Mononuclear cell (primary cell): ENCODE results near the gene PTPN1. TPM values are rescaled to one million over a fixed set of nuclear protein-coding genes. Genes with fewer than 3 reads are reported as not detected.

Experiments
- H3K27me3 ChIP-seq: 2 replicates; pipeline ENCODE4 v1.6.0; 2011; ENCODE audit warnings: low read length, control low read depth; ENCODE audit not compliant: insufficient read depth
- H3K4me1 ChIP-seq: 2 replicates; pipeline ENCODE4 v1.5.1; 2011; ENCODE audit warnings: mild to moderate bottlenecking, low read length, control low read depth; ENCODE audit not compliant: insufficient read depth
- H3K4me3 ChIP-seq: 2 replicates; pipeline ENCODE4 v1.5.1; 2011; ENCODE audit warnings: mild to moderate bottlenecking, low read length, moderate library complexity
- H3K9me3 ChIP-seq: 2 replicates; pipeline ENCODE4 v1.5.1; 2011; ENCODE audit warnings: low read depth, mild to moderate bottlenecking, control low read depth, low read length
- total RNA-seq: library from RNA; depleted of rRNA; stranded (reverse); fragments of >200 nt; gene quantifications from one replicate; pipeline ENCODE4 v1.2.3, GENCODE V29; 2012

The PTPN1 gene
- total RNA-seq, 1 donor: 86.0 TPM

DNA sequence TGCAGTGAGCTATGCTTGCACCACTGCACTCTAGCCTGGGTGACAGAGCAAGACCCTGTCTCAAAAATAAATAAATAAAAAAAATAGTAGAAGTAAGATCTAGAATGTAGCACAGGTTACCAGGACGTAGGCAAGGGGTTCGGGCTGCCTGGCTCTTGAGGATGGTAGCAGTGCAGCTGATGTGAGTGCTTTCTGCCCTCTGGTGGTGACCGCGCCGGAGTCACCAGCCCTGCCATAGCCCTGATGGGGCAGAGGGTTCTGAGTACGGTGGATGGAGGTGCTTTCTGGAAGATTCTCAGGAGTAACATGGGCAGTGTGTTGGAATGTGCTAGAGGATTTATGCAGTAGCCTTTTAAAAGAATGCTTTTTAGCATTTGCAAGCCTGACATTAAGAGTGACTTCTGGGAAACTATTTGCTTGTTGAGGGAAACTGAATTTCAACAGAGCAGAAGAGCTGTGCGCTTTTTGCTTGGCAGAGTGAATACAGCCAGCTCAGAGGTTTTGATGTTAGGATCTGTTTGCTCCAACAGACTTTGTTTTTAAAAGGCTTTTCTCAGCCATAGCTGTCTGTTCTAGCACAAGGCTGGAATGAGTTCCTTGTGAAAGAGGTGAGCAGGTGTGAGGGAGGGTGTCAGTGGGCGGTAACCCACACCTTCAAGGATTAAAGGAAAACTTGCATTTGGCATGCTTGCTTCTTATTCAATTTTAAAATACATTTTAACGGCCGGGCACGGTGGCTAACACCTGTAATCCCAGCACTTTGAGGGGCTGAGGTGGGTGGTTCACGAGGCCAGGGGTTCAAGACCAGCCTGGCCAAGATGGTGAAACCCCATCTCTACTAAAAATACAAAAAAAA, 65.9 kb downstream of the PTPN1 start:
- no peaks in the 10 kb centered on the region for H3K27me3 ChIP-seq
- H3K9me3 ChIP-seq: no peaks in the 10 kb centered on the region
- no peak overlapping the region for H3K4me3 ChIP-seq
- peaks cover 19% of the 10 kb centered on the region for H3K4me1 ChIP-seq

- H3K9me3 ChIP-seq: no peaks in the 10 kb centered on the region
- H3K4me3 ChIP-seq: no peak overlapping the region
- H3K27me3 ChIP-seq: no peaks in the 10 kb centered on the region
- H3K4me1 ChIP-seq: peaks cover 7% of the 10 kb centered on the region
Observed at GRCh38 chr20:50577175-50578018, 67.2 kb downstream of the PTPN1 start.

DNA sequence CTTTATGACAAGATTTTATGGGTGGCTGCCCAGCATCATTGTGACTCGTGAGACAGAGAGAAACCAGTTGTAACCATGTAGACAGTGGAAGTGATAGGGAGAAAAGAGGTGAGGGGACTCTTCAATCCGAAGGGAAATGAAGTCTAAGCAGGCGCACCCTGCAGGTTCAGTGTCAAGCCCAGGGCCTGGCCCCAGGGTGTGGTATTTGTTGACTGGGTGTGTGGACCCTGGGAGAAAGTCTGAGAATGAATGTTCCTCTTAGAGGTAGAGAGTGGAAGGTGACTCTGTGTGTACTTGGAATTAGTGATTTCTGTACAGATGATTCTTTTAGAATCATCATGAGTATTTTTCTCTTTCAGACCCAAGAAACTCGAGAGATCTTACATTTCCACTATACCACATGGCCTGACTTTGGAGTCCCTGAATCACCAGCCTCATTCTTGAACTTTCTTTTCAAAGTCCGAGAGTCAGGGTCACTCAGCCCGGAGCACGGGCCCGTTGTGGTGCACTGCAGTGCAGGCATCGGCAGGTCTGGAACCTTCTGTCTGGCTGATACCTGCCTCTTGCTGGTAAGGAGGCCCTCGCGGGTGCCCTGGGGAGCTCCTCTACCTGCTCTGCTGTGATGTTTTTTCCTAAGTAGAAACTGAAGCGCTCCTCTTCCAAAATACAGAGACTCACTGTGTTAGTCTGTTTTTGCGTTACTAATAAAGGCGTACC, 68.0 kb downstream of the PTPN1 start:
- Histone ChIP-seq H3K4me3 (no peak overlapping the region), H3K9me3 (no peaks in the 10 kb centered on the region), H3K4me1 (peaks cover 5% of the 10 kb centered on the region), H3K27me3 (no peaks in the 10 kb centered on the region)

GRCh38 chr20:50578778-50579165, 68.6 kb downstream of the PTPN1 start:
- H3K4me3 ChIP-seq: no peak overlapping the region
- H3K27me3 ChIP-seq: no peaks in the 10 kb centered on the region
- H3K4me1 ChIP-seq: peaks cover 5% of the 10 kb centered on the region
- no peaks in the 10 kb centered on the region for H3K9me3 ChIP-seq

DNA sequence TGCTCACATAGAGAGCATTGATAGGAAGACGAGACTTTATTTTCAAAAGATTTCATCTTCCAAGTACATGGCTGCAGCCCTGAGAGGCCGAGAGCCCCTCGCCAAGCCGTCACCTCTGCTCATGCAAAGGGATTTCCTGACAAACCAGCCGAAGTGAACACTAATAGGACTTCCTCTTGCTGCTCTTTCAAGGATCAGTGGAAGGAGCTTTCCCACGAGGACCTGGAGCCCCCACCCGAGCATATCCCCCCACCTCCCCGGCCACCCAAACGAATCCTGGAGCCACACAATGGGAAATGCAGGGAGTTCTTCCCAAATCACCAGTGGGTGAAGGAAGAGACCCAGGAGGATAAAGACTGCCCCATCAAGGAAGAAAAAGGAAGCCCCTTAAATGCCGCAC, 69.3 kb downstream of the PTPN1 start:
- no peak overlapping the region for H3K4me3 ChIP-seq
- H3K9me3 ChIP-seq: no peaks in the 10 kb centered on the region
- H3K27me3 ChIP-seq: no peaks in the 10 kb centered on the region
- peaks cover 5% of the 10 kb centered on the region for H3K4me1 ChIP-seq

GRCh38 chr20:50580016-50580747, 70.0 kb downstream of the PTPN1 start:
- H3K4me1 ChIP-seq: peaks cover 5% of the 10 kb centered on the region
- H3K4me3 ChIP-seq: no peak overlapping the region

GRCh38 chr20:50580842-50581544, 70.8 kb downstream of the PTPN1 start:
- H3K27me3 ChIP-seq: no peaks in the 10 kb centered on the region
- no peak overlapping the region for H3K4me3 ChIP-seq
- H3K4me1 ChIP-seq: peaks cover 5% of the 10 kb centered on the region

More at GRCh38 chr20:50580016-50580747, 70.0 kb downstream of the PTPN1 start:
- Histone ChIP-seq H3K9me3 (no peaks in the 10 kb centered on the region), H3K27me3 (no peaks in the 10 kb centered on the region)

DNA sequence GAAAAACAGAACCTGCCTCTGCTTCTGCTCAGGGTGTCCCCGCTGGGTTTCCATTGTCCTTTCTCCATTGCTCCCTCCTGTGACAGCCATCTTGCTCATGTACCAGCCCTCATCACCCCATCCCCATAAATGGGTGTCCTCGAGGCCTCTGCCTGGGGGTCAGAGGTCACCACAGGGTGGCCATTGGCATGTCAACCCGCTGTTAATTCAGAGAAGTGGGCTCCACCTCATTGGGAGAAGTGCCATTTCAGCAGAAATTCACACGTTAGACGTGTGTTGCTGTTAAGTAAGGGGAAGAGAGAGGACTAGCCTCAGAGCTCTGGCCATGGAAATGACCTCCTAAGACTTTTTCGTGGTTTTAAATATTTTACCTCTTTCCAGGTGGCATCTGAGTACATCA, 71.9 kb downstream of the PTPN1 start:
- H3K4me3 ChIP-seq: no peak overlapping the region
- no peaks in the 10 kb centered on the region for H3K9me3 ChIP-seq
- H3K4me1 ChIP-seq: peaks cover 5% of the 10 kb centered on the region
- no peaks in the 10 kb centered on the region for H3K27me3 ChIP-seq

More at GRCh38 chr20:50580842-50581544, 70.8 kb downstream of the PTPN1 start:
- H3K9me3 ChIP-seq: no peaks in the 10 kb centered on the region

DNA sequence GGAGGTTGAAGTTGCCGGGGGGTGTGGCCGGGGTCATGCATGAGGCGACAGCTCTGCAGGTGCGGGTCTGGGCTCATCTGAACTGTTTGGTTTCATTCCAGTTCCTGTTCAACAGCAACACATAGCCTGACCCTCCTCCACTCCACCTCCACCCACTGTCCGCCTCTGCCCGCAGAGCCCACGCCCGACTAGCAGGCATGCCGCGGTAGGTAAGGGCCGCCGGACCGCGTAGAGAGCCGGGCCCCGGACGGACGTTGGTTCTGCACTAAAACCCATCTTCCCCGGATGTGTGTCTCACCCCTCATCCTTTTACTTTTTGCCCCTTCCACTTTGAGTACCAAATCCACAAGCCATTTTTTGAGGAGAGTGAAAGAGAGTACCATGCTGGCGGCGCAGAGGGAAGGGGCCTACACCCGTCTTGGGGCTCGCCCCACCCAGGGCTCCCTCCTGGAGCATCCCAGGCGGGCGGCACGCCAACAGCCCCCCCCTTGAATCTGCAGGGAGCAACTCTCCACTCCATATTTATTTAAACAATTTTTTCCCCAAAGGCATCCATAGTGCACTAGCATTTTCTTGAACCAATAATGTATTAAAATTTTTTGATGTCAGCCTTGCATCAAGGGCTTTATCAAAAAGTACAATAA, 72.5 kb downstream of the PTPN1 start:
- no peaks in the 10 kb centered on the region for H3K27me3 ChIP-seq
- H3K4me1 ChIP-seq: peaks cover 5% of the 10 kb centered on the region
- no peak overlapping the region for H3K4me3 ChIP-seq
- no peaks in the 10 kb centered on the region for H3K9me3 ChIP-seq

GRCh38 chr20:50583442-50584150, 73.4 kb downstream of the PTPN1 start:
- Histone ChIP-seq H3K4me3 (no peak overlapping the region), H3K9me3 (no peaks in the 10 kb centered on the region), H3K27me3 (no peaks in the 10 kb centered on the region), H3K4me1 (peaks cover 5% of the 10 kb centered on the region)

DNA sequence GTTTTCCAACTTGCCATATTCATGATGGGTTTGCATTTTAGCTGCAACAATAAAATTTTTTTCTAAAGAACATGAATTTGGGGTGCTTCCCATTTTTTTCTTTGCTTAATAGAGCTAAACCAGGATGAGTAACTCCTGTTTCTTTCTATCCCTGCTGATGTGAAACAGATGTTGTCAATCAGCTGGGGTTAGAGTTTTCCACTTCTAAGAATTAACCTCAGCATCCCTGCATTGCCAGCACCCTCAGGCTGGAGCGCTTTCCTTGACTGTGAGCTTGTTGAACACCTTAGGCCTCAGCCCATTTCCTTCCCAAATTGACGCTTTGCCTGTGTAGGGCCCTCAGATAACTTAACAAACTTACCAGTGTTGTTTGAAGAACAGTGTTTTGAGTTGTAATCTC, 74.5 kb downstream of the PTPN1 start:
- Histone ChIP-seq H3K4me1 (peaks cover 5% of the 10 kb centered on the region), H3K27me3 (no peaks in the 10 kb centered on the region), H3K4me3 (no peak overlapping the region), H3K9me3 (no peaks in the 10 kb centered on the region)

GRCh38 chr20:50585214-50585613, 75.0 kb downstream of the PTPN1 start:
- peaks cover 5% of the 10 kb centered on the region for H3K4me1 ChIP-seq
- no peaks in the 10 kb centered on the region for H3K27me3 ChIP-seq
- no peak overlapping the region for H3K4me3 ChIP-seq
- H3K9me3 ChIP-seq: no peaks in the 10 kb centered on the region

DNA sequence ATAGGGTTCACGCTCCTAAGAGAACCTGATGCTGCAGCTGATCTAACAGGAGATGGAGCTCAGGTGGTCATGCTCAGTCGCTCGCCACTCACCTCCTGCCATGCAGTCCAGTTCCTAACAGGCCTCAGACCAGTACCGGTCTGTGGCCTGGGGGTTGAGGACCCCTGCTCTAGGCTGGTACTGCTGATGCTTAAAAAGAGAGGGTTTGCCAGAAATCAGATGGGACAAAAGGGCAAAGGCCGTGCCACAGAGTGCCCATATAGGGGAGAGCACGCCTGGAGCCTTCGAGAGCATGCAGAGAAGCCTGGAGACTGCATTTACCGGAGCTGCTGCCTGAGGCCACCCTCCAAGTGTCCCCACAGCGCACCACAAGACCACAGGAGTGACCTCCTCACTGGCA, 75.5 kb downstream of the PTPN1 start:
- Histone ChIP-seq H3K27me3 (no peaks in the 10 kb centered on the region), H3K4me1 (peaks cover 5% of the 10 kb centered on the region), H3K4me3 (no peak overlapping the region), H3K9me3 (no peaks in the 10 kb centered on the region)
